GM12878 (cell line): ENCODE measurements around the gene GARIN5A. TPM values are rescaled to one million over a fixed set of nuclear protein-coding genes. Genes with fewer than 3 reads are reported as not detected.

Experiments used
- ATAC-seq: fragments of 200-7000 bp; cut with Tn5 transposase; 3 replicates; pipeline ENCODE4 v1.9.1; 2020; ENCODE audit warnings: mild to moderate bottlenecking, moderate library complexity
- BruUV-seq: library from RNA; stranded (reverse); fragments of 400-500 nt; replicated peaks from 2 replicates; lab custom pipeline; 2021; lab: Mats Ljungman, UMichigan
- CTCF ChIA-PET: fragments of 300-600 bp; sonication (Branson Sonifier 250); formaldehyde crosslinking; extraction: SDS; loops from one replicate; lab custom pipeline; 2021; ENCODE audit warnings: inconsistent platforms; lab: Yijun Ruan, JAX
- POLR2A ChIA-PET: fragments of 350-600 bp; formaldehyde crosslinking; extraction: SDS; loops from one replicate; lab custom pipeline; 2021; ENCODE audit warnings: inconsistent platforms; lab: Charles Lee
- RAD21 ChIA-PET: fragments of 300-600 bp; sonication (Branson Sonifier 250); formaldehyde crosslinking; loops from one replicate; lab custom pipeline; 2023; ENCODE audit warnings: antibody characterized with exemption; ENCODE audit not compliant: unreplicated experiment; lab: Charles Lee
- SMC1A ChIA-PET: fragments of 300-600 bp; sonication (Branson Sonifier 250); formaldehyde crosslinking; loops from one replicate; lab custom pipeline; 2023; ENCODE audit not compliant: unreplicated experiment, uncharacterized antibody; lab: Charles Lee
- DNase-seq: peaks from one replicate; pipeline ENCODE4 v3.0.0-alpha.2; 2011; ENCODE audit warnings: low read depth, low spot score
- FAIRE-seq: peaks from 3 replicates; lab custom pipeline; 2011; peaks lifted over from hg19 to GRCh38; lab: Jason Lieb, UNC
- H2AFZ ChIP-seq: 2 replicates; pipeline ENCODE4 v1.6.0; 2011; ENCODE audit warnings: low read depth, low read length, control low read depth; ENCODE audit not compliant: control insufficient read depth
- H3K27ac ChIP-seq: 2 replicates; pipeline ENCODE4 v1.5.1; 2011; ENCODE audit warnings: control low read depth; ENCODE audit not compliant: control insufficient read depth, insufficient read depth
- H3K27me3 ChIP-seq, 2 experiments: replicated peaks in 1 of 2; 2 replicates each; pipeline versions ENCODE4 v1.6.0 to v1.6.1; 2011; ENCODE audit warnings: low read length in 1 of 2; ENCODE audit not compliant: control insufficient read depth in 2 of 2, insufficient read depth in 2 of 2
- H3K36me3 ChIP-seq, 2 experiments: 2 replicates each; pipeline ENCODE4 v1.5.1; 2011; ENCODE audit warnings: low read length in 1 of 2; ENCODE audit not compliant: control insufficient read depth in 2 of 2, insufficient read depth in 2 of 2
- H3K4me1 ChIP-seq: 2 replicates; pipeline ENCODE4 v1.6.1; 2011; ENCODE audit warnings: mild to moderate bottlenecking, low read length, moderate library complexity, mixed read lengths; ENCODE audit not compliant: control insufficient read depth, insufficient read depth
- H3K4me2 ChIP-seq: 2 replicates; pipeline ENCODE4 v1.6.0; 2011; ENCODE audit warnings: control low read depth; ENCODE audit not compliant: control insufficient read depth, insufficient read depth
- H3K4me3 ChIP-seq: fragments of 200-600 bp; sonication (generic); 2 replicates; pipeline ENCODE4 v1.5.1; 2016
- H3K79me2 ChIP-seq: 2 replicates; pipeline ENCODE4 v1.6.0; 2011; ENCODE audit warnings: low read length; ENCODE audit not compliant: control insufficient read depth, insufficient read depth
- H3K9ac ChIP-seq: 2 replicates; pipeline ENCODE4 v1.8.0; 2011; ENCODE audit warnings: low read length, control low read depth, mixed read lengths; ENCODE audit not compliant: control insufficient read depth, insufficient read depth
- H3K9me3 ChIP-seq: replicated peaks from 3 replicates; pipeline ENCODE4 v1.5.1; 2011; ENCODE audit warnings: mild to moderate bottlenecking, low read length; ENCODE audit not compliant: control insufficient read depth, insufficient read depth
- H4K20me1 ChIP-seq: 2 replicates; pipeline ENCODE4 v1.6.0; 2011; ENCODE audit not compliant: control insufficient read depth, insufficient read depth
- DPF2 ChIP-seq: fragments of 450-650 bp; IDR thresholded peaks from 2 replicates; pipeline ENCODE4 v1.6.1; 2017; ENCODE audit warnings: mild to moderate bottlenecking
- MEF2B ChIP-seq: fragments of 450-650 bp; IDR thresholded peaks from 2 replicates; pipeline ENCODE4 v1.6.1; 2018; ENCODE audit warnings: mild to moderate bottlenecking, moderate library complexity; ENCODE audit not compliant: partially characterized antibody, poor library complexity, severe bottlenecking
- MTA3 ChIP-seq: IDR thresholded peaks from 2 replicates; pipeline ENCODE4 v1.6.1; 2012; ENCODE audit warnings: low read length, inconsistent platforms, borderline replicate concordance
- POLR2AphosphoS5 ChIP-seq: IDR thresholded peaks from 2 replicates; pipeline ENCODE4 v1.6.1; 2011; ENCODE audit warnings: mild to moderate bottlenecking, low read length, inconsistent platforms
- SREBF2 ChIP-seq: IDR thresholded peaks from 2 replicates; pipeline ENCODE4 v1.6.1; 2012; ENCODE audit warnings: mild to moderate bottlenecking, low read length
- YY1 ChIP-seq: IDR thresholded peaks from 2 replicates; pipeline ENCODE4 v1.6.1; 2011; ENCODE audit warnings: low read depth, mild to moderate bottlenecking, low read length
- ZBTB4 ChIP-seq: fragments of 450-650 bp; formaldehyde crosslinking; IDR thresholded peaks from 2 replicates; pipeline ENCODE4 v1.4.0; 2022; ENCODE audit warnings: mild to moderate bottlenecking, moderate library complexity
- ZNF622 ChIP-seq: fragments of 450-650 bp; IDR thresholded peaks from 2 replicates; pipeline ENCODE4 v1.6.1; 2017; ENCODE audit warnings: mild to moderate bottlenecking, inconsistent platforms
- WGBS: methylation state at CpG from one replicate; pipeline ENCODE4 v1.1.6; 2016; ENCODE audit warnings: low lambda C conversion rate; ENCODE audit not compliant: insufficient replicate concordance, insufficient coverage; ENCODE audit errors: missing lambda C conversion rate; 5-methylcytosine and 5-hydroxymethylcytosine counted together
- in situ Hi-C: fragments of 300-500 bp; cut with MboI; formaldehyde crosslinking; loops from 9 replicates; pipeline ENCODE4 v1.14.3; 2018; ENCODE audit warnings: mixed read lengths
- intact Hi-C: fragments of 100-400 bp; cut with micrococcal nuclease; formaldehyde crosslinking; loops from one replicate; pipeline ENCODE4 v1.14.2; 2022; ENCODE audit not compliant: unreplicated experiment
- polyA plus RNA-seq, 11 experiments: library from polyadenylated mRNA; depleted of rRNA in 4 of 11; unstranded in 6 of 11; stranded (reverse) in 5 of 11; fragments of >200 nt; fragmentation: Nextera tagmentation in 4 of 11; fragmentation: Illumina TruSeq in 1 of 11; extraction: Ambion mirVana in 4 of 11; extraction: Trizol in 1 of 11; gene quantifications; 1 replicate in 1 of 11; 2 replicates in 10 of 11; pipeline versions ENCODE4 v1.2.1 to v1.2.3, GENCODE V29; 2011 to 2016; ENCODE audit warnings: inconsistent platforms in 2 of 11, missing spikeins in 2 of 11, low read depth in 1 of 11
- total RNA-seq, 4 experiments: library from RNA; depleted of rRNA in 3 of 4; stranded (reverse); fragments of >200 nt in 3 of 4; fragmentation: Illumina TruSeq in 1 of 4; extraction: Trizol in 1 of 4; gene quantifications; 2 replicates each; pipeline versions ENCODE4 v1.2.1 to v1.2.3, GENCODE V29; 2013 to 2021

Gene GARIN5A
- total and polyA plus RNA-seq, 10 of the 15 experiments (the other 5 are each of a cell fraction or from before 2014, with no cell fraction given) = 0.18 to 1.2 (median 0.24) TPM; not detected in 6

GRCh38 chr19:50477751-50478515 lies 1.3 kb upstream of the GARIN5A start:
- no peak overlapping the region for H3K9ac ChIP-seq
- peak overlapping the region; percentile 56 for H3K4me2 ChIP-seq
- in situ Hi-C loops = no loop called here
- H3K27ac ChIP-seq = no peak overlapping the region
- ChIA-PET SMC1A (no interaction called here), POLR2A (no interaction called here), CTCF (interaction anchor here (1.1 to 1.8 kb wide), 2 partner anchors 17 to 78 kb away, joined by 3 to 6 read pairs; no protein-coding TSS in a partner anchor), RAD21 (no interaction called here)
- 98% methylated on average over 17 of the region's 17 CpGs for WGBS
- no TSS peak for BruUV-seq
- intact Hi-C loops = no loop called here
- TF ChIP-seq ZBTB4 (CRISPR knock-in tag) (no peak), MTA3 (no peak), POLR2AphosphoS5 (0 out of 2 replicates have a peak, but pooled peaks have one; percentile 16), MEF2B (no peak), YY1 (no peak), ZNF622 (no peak), SREBF2 (no peak), DPF2 (no peak)
- H3K36me3 ChIP-seq = peaks cover 9 to 21% of the 10 kb centered on the region in 2 experiments; a peak in 3 of 4 replicates
- H2AFZ ChIP-seq = no peak overlapping the region
- DNase-seq (no peak), ATAC-seq (no peak), FAIRE-seq (no peak)
- H4K20me1 ChIP-seq = no peaks in the 10 kb centered on the region
- peak overlapping the region; percentile 90 for H3K4me3 ChIP-seq
- H3K79me2 ChIP-seq = peaks cover 22% of the 10 kb centered on the region
- H3K9me3 ChIP-seq = peaks cover 6% of the 10 kb centered on the region; the same call in 2 of the 3 replicates
- no peaks in the 10 kb centered on the region for H3K4me1 ChIP-seq
- no peaks in the 10 kb centered on the region for H3K27me3 ChIP-seq
